Activated CD8-positive, alpha-beta T cell treated with anti-CD3 and anti-CD28 coated beads, Interleukin-2, amount 10 ng/mL, durations not matched to agents 7 days and 5 days (primary cell): ENCODE results near the gene WNT2. TPM values are rescaled to one million over a fixed set of nuclear protein-coding genes. Genes with fewer than 3 reads are reported as not detected.

Source experiments
- ATAC-seq: fragments of 150-1000 bp; cut with Tn5 transposase; one replicate; pipeline ENCODE4 v1.10.0; 2021; ENCODE audit warnings: moderate library complexity
- CTCF ChIA-PET: fragments of 350-600 bp; sonication (Branson Sonifier 250); formaldehyde crosslinking; loops from one replicate; lab custom pipeline; 2021; ENCODE audit warnings: antibody characterized with exemption; lab: Charles Lee
- POLR2A ChIA-PET: fragments of 350-600 bp; sonication (Branson Sonifier 250); formaldehyde crosslinking; loops from one replicate; lab custom pipeline; 2021; ENCODE audit warnings: antibody characterized with exemption; lab: Charles Lee
- DNase-seq: peaks from one replicate; pipeline ENCODE4 v3.0.0-alpha.2; 2020
- H3K27ac Mint-ChIP-seq: one replicate; pipeline ENCODE4 v1.8.0; 2021; ENCODE audit warnings: mild to moderate bottlenecking, mixed read lengths
- H3K27me3 Mint-ChIP-seq: one replicate; pipeline ENCODE4 v1.8.0; 2021; ENCODE audit warnings: low read depth, mixed read lengths
- H3K36me3 Mint-ChIP-seq: one replicate; pipeline ENCODE4 v1.8.0; 2021; ENCODE audit warnings: low read depth, mixed read lengths
- H3K4me1 Mint-ChIP-seq: one replicate; pipeline ENCODE4 v1.8.0; 2021; ENCODE audit warnings: low read depth, mixed read lengths
- H3K4me3 Mint-ChIP-seq: one replicate; pipeline ENCODE4 v1.8.0; 2021; ENCODE audit warnings: mild to moderate bottlenecking, mixed read lengths
- H3K9me3 Mint-ChIP-seq: one replicate; pipeline ENCODE4 v1.8.0; 2022; ENCODE audit warnings: mixed read lengths; ENCODE audit not compliant: insufficient read depth
- total RNA-seq, 2 experiments: library from RNA; stranded (reverse); gene quantifications; one replicate each; pipeline ENCODE4 v1.2.3, GENCODE V29; 2021

Gene WNT2
- not detected for total RNA-seq

- ChIA-PET POLR2A (no interaction called here), CTCF (no interaction called here)
- H3K27me3 Mint-ChIP-seq: peaks cover 61% of the 10 kb centered on the region
- H3K9me3 Mint-ChIP-seq: no peaks in the 10 kb centered on the region
- H3K36me3 Mint-ChIP-seq: peaks cover 4% of the 10 kb centered on the region
- no peak for DNase-seq
- H3K4me1 Mint-ChIP-seq: no peaks in the 10 kb centered on the region
- no peak for ATAC-seq
- H3K4me3 Mint-ChIP-seq: no peak within 1 kb of the TSS
- H3K27ac Mint-ChIP-seq: no peak within 1 kb of the TSS
Measured at GRCh38 chr7:117322741-117323304, at the start of gene WNT2. TSS of gene WNT2 (minus strand) at chr7:117323058. CDS start at chr7:117322989, 69 bp downstream.

- POLR2A ChIA-PET: no interaction called here
- H3K4me3 Mint-ChIP-seq: no peak overlapping the region
- DNase-seq: no peak
- no peaks in the 10 kb centered on the region for H3K9me3 Mint-ChIP-seq
- no peaks in the 10 kb centered on the region for H3K36me3 Mint-ChIP-seq
- H3K4me1 Mint-ChIP-seq: no peaks in the 10 kb centered on the region
- ATAC-seq: no peak
- H3K27me3 Mint-ChIP-seq: no peaks in the 10 kb centered on the region
- CTCF ChIA-PET: no interaction called here
- no peak overlapping the region for H3K27ac Mint-ChIP-seq
Measured at GRCh38 chr7:117372073-117372472, 49.2 kb upstream of the WNT2 start.

GRCh38 chr7:117364339-117365080, 41.7 kb upstream of the WNT2 start:
- DNase-seq: no peak
- ATAC-seq: no peak
- Mint-ChIP-seq H3K27ac (no peak overlapping the region), H3K4me1 (no peaks in the 10 kb centered on the region), H3K4me3 (no peak overlapping the region), H3K9me3 (no peaks in the 10 kb centered on the region), H3K36me3 (no peaks in the 10 kb centered on the region), H3K27me3 (no peaks in the 10 kb centered on the region)
- ChIA-PET POLR2A (no interaction called here), CTCF (no interaction called here)

GRCh38 chr7:117362294-117362888, 39.5 kb upstream of the WNT2 start:
- H3K4me1 Mint-ChIP-seq: no peaks in the 10 kb centered on the region
- ChIA-PET POLR2A (no interaction called here), CTCF (no interaction called here)
- no peaks in the 10 kb centered on the region for H3K9me3 Mint-ChIP-seq
- no peaks in the 10 kb centered on the region for H3K36me3 Mint-ChIP-seq
- H3K27me3 Mint-ChIP-seq: no peaks in the 10 kb centered on the region
- H3K27ac Mint-ChIP-seq: no peak overlapping the region
- ATAC-seq: no peak
- no peak overlapping the region for H3K4me3 Mint-ChIP-seq
- no peak for DNase-seq

- ATAC-seq: no peak
- H3K4me3 Mint-ChIP-seq: no peak overlapping the region
- no peaks in the 10 kb centered on the region for H3K27me3 Mint-ChIP-seq
- H3K4me1 Mint-ChIP-seq: no peaks in the 10 kb centered on the region
- H3K9me3 Mint-ChIP-seq: no peaks in the 10 kb centered on the region
- H3K36me3 Mint-ChIP-seq: no peaks in the 10 kb centered on the region
- DNase-seq: no peak
- H3K27ac Mint-ChIP-seq: no peak overlapping the region
- ChIA-PET CTCF (no interaction called here), POLR2A (no interaction called here)
Measured at GRCh38 chr7:117350027-117350426, 27.2 kb upstream of the WNT2 start.

GRCh38 chr7:117349570-117349969, 26.7 kb upstream of the WNT2 start:
- ChIA-PET POLR2A (no interaction called here), CTCF (no interaction called here)
- Mint-ChIP-seq H3K4me3 (no peak overlapping the region), H3K36me3 (no peaks in the 10 kb centered on the region), H3K9me3 (no peaks in the 10 kb centered on the region), H3K27ac (no peak overlapping the region), H3K27me3 (no peaks in the 10 kb centered on the region), H3K4me1 (no peaks in the 10 kb centered on the region)
- ATAC-seq (no peak), DNase-seq (no peak)

- Mint-ChIP-seq H3K4me1 (no peaks in the 10 kb centered on the region), H3K27ac (no peak overlapping the region), H3K27me3 (no peaks in the 10 kb centered on the region), H3K36me3 (no peaks in the 10 kb centered on the region), H3K4me3 (no peak overlapping the region), H3K9me3 (no peaks in the 10 kb centered on the region)
- ChIA-PET CTCF (no interaction called here), POLR2A (no interaction called here)
- no peak for ATAC-seq
- DNase-seq: no peak
Measured at GRCh38 chr7:117347962-117348672, 25.3 kb upstream of the WNT2 start.

GRCh38 chr7:117347480-117347879, 24.6 kb upstream of the WNT2 start:
- H3K4me3 Mint-ChIP-seq: no peak overlapping the region
- no peaks in the 10 kb centered on the region for H3K36me3 Mint-ChIP-seq
- ATAC-seq (no peak), DNase-seq (no peak)
- ChIA-PET POLR2A (no interaction called here), CTCF (no interaction called here)
- no peaks in the 10 kb centered on the region for H3K27me3 Mint-ChIP-seq
- H3K27ac Mint-ChIP-seq: no peak overlapping the region
- no peaks in the 10 kb centered on the region for H3K4me1 Mint-ChIP-seq
- H3K9me3 Mint-ChIP-seq: no peaks in the 10 kb centered on the region

- no peak overlapping the region for H3K4me3 Mint-ChIP-seq
- ATAC-seq: no peak
- no peaks in the 10 kb centered on the region for H3K36me3 Mint-ChIP-seq
- H3K27me3 Mint-ChIP-seq: no peaks in the 10 kb centered on the region
- ChIA-PET POLR2A (no interaction called here), CTCF (no interaction called here)
- no peak overlapping the region for H3K27ac Mint-ChIP-seq
- no peaks in the 10 kb centered on the region for H3K9me3 Mint-ChIP-seq
- DNase-seq: no peak
- no peaks in the 10 kb centered on the region for H3K4me1 Mint-ChIP-seq
Measured at GRCh38 chr7:117346161-117346560, 23.3 kb upstream of the WNT2 start.

GRCh38 chr7:117338020-117338419, 15.2 kb upstream of the WNT2 start:
- ChIA-PET CTCF (no interaction called here), POLR2A (no interaction called here)
- H3K27me3 Mint-ChIP-seq: no peaks in the 10 kb centered on the region
- no peaks in the 10 kb centered on the region for H3K9me3 Mint-ChIP-seq
- ATAC-seq (no peak), DNase-seq (no peak)
- no peaks in the 10 kb centered on the region for H3K4me1 Mint-ChIP-seq
- no peak overlapping the region for H3K4me3 Mint-ChIP-seq
- H3K36me3 Mint-ChIP-seq: no peaks in the 10 kb centered on the region
- H3K27ac Mint-ChIP-seq: no peak overlapping the region

- Mint-ChIP-seq H3K4me1 (no peaks in the 10 kb centered on the region), H3K9me3 (no peaks in the 10 kb centered on the region), H3K27ac (no peak overlapping the region), H3K4me3 (no peak overlapping the region), H3K27me3 (no peaks in the 10 kb centered on the region), H3K36me3 (no peaks in the 10 kb centered on the region)
- ATAC-seq (no peak), DNase-seq (no peak)
- CTCF ChIA-PET: no interaction called here
- POLR2A ChIA-PET: no interaction called here
Measured at GRCh38 chr7:117333168-117333567, 10.3 kb upstream of the WNT2 start.

GRCh38 chr7:117332031-117332430, 9.2 kb upstream of the WNT2 start:
- Mint-ChIP-seq H3K4me1 (no peaks in the 10 kb centered on the region), H3K9me3 (no peaks in the 10 kb centered on the region), H3K27me3 (no peaks in the 10 kb centered on the region), H3K4me3 (no peak overlapping the region), H3K36me3 (no peaks in the 10 kb centered on the region), H3K27ac (no peak overlapping the region)
- CTCF ChIA-PET: no interaction called here
- POLR2A ChIA-PET: no interaction called here
- ATAC-seq (no peak), DNase-seq (no peak)
